ENCODE data around the gene HACD2. TPM values are rescaled to one million over a fixed set of nuclear protein-coding genes. Genes with fewer than 3 reads are reported as not detected.

The HACD2 gene
- total RNA-seq, 1 experiment from 2014 or later, result 27.4 TPM

DNA sequence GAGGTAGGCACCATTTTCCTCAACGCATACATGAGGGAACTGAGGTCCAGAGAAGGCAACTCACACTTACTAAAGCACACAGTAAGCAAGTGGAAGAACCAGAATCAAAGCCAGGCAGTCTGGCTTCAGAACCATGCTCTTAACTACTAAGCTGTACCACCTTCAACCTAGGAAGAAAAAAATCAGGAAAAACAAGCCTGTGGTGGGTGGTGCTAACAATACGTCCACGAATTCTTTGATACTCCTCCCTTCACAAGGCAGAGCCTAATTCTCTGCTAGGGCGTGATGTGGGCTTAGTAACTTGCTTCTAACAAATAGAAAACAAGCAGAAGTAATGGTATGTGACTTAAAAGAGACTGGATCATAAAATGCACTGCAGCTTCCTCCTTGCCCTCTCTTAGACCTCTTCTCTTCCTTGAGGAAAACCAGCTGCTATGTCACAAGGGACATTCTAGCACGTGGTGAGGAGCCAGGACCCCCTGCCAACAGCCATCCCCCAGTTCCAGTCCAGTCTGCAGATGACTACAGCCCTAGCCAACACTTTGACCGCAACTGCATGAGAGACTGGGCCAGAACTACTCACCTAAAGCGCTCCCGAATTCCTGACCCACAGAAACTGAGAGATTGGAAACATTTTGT is 36.9 kb downstream of the HACD2 start:
- peak overlapping the region in 1 of 3 experiments; percentile 11; a peak in 2 of 7 replicates for H3K27ac Mint-ChIP-seq
- Histone ChIP-seq H2AFZ (ENCODE audit: low read length) (no peak overlapping the region), H3K9me3 (ENCODE audit: control insufficient read depth, low read depth, low read length) (no peaks in the 10 kb centered on the region), H3K18ac (ENCODE audit: insufficient read length, low read depth, low read length) (no peak overlapping the region), H2AK5ac (ENCODE audit: insufficient read length, low read length) (no peak overlapping the region), H3K9ac (ENCODE audit: extremely low read depth, insufficient read length, low read length) (no peak overlapping the region), H2BK20ac (ENCODE audit: low read depth, low read length, poor library complexity, severe bottlenecking) (no peak overlapping the region), H3K79me2 (ENCODE audit: insufficient read depth, low read length) (no peaks in the 10 kb centered on the region), H3K14ac (ENCODE audit: insufficient read depth, low read length) (no peak overlapping the region), H4K20me1 (ENCODE audit: control insufficient read depth, insufficient read depth, insufficient read length) (no peaks in the 10 kb centered on the region), H4K8ac (replicated peaks; ENCODE audit: insufficient read length, low read depth, low read length) (no peak overlapping the region), H2BK120ac (ENCODE audit: low read depth, low read length, poor library complexity, severe bottlenecking) (no peak overlapping the region), H3K56ac (ENCODE audit: insufficient read length, low read depth, low read length) (no peak overlapping the region), H3K79me1 (ENCODE audit: insufficient read depth, low read depth, low read length, poor library complexity, severe bottlenecking) (no peaks in the 10 kb centered on the region), H2BK5ac (ENCODE audit: insufficient read length, low read length) (no peak overlapping the region), H3K23me2 (ENCODE audit: insufficient read length, low read depth, low read length, poor library complexity, severe bottlenecking) (no peaks in the 10 kb centered on the region), H3K4me2 (ENCODE audit: insufficient read depth, insufficient read length, low read length) (no peak overlapping the region), H2BK15ac (ENCODE audit: low read depth, low read length) (no peak overlapping the region), H3K23ac (ENCODE audit: insufficient read length, low read depth, low read length) (no peak overlapping the region), H3K27me3 (ENCODE audit: insufficient read depth, low read length) (no peaks in the 10 kb centered on the region), H3K27ac (ENCODE audit: insufficient read length, low read depth, low read length) (no peak overlapping the region), H3K4ac (ENCODE audit: low read depth, low read length) (no peak overlapping the region), H3T11ph (ENCODE audit: low read length) (no peak overlapping the region), H3K4me1 (ENCODE audit: insufficient read depth, low read length) (no peaks in the 10 kb centered on the region), H2BK12ac (ENCODE audit: insufficient read length, low read depth, low read length) (no peak overlapping the region), H4K5ac (ENCODE audit: insufficient read length, low read depth, low read length) (no peak overlapping the region), H4K91ac (ENCODE audit: insufficient read length, low read depth, low read length) (no peak overlapping the region)
- H3K4me3 Mint-ChIP-seq, result no peak overlapping the region; a peak in 1 of 5 replicates
- peaks cover 2 to 6% of the 10 kb centered on the region in 2 experiments; a peak in 2 of 4 replicates for H3K4me1 Mint-ChIP-seq
- TF ChIP-seq, protein P1, sequence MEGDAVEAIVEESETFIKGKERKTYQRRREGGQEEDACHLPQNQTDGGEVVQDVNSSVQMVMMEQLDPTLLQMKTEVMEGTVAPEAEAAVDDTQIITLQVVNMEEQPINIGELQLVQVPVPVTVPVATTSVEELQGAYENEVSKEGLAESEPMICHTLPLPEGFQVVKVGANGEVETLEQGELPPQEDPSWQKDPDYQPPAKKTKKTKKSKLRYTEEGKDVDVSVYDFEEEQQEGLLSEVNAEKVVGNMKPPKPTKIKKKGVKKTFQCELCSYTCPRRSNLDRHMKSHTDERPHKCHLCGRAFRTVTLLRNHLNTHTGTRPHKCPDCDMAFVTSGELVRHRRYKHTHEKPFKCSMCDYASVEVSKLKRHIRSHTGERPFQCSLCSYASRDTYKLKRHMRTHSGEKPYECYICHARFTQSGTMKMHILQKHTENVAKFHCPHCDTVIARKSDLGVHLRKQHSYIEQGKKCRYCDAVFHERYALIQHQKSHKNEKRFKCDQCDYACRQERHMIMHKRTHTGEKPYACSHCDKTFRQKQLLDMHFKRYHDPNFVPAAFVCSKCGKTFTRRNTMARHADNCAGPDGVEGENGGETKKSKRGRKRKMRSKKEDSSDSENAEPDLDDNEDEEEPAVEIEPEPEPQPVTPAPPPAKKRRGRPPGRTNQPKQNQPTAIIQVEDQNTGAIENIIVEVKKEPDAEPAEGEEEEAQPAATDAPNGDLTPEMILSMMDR (conservative IDR thresholded peaks at IDR 0.05), result no peak
- peaks cover 8 to 18% (median 16%) of the 10 kb centered on the region in 3 experiments for H3K36me3 Mint-ChIP-seq (ENCODE audit: insufficient read depth in 1 of 3, low read depth in 3 of 3)
- H3K27me3 Mint-ChIP-seq (ENCODE audit: low read depth), result no peaks in the 10 kb centered on the region
- DNase-seq, result no peak
- WGBS (ENCODE audit: extremely low coverage, insufficient read length, low lambda C conversion rate), result no CpG with 5 or more reads among the region's 8 CpGs
- H3K9me3 Mint-ChIP-seq, result peaks cover 8 to 10% of the 10 kb centered on the region in 2 experiments

Measured in H9 (cell line).